Kidney epithelial cell (primary cell): ENCODE data around the gene GARNL3. TPM values are rescaled to one million over a fixed set of nuclear protein-coding genes. Genes with fewer than 3 reads are reported as not detected.

Experiments
- DNase-seq: peaks from one replicate; pipeline ENCODE4 v3.0.0-alpha.2; 2010; ENCODE audit warnings: low read depth
- H3K27me3 ChIP-seq: 2 replicates; pipeline ENCODE4 v1.6.0; 2011; ENCODE audit warnings: low read length; ENCODE audit not compliant: control insufficient read depth, insufficient read depth
- H3K36me3 ChIP-seq: 2 replicates; pipeline ENCODE4 v1.5.1; 2011; ENCODE audit warnings: low read length; ENCODE audit not compliant: control insufficient read depth, insufficient read depth
- H3K4me3 ChIP-seq: 2 replicates; pipeline ENCODE4 v1.5.1; 2011; ENCODE audit warnings: low read depth, mild to moderate bottlenecking, control low read depth, low read length
- CTCF ChIP-seq: IDR thresholded peaks from 2 replicates; pipeline ENCODE4 v1.5.1; 2011; ENCODE audit warnings: mild to moderate bottlenecking, moderate library complexity, low read length, control low read depth, inconsistent platforms; ENCODE audit not compliant: insufficient read depth, poor library complexity, severe bottlenecking
- total RNA-seq: library from RNA; depleted of rRNA; stranded (reverse); fragments of >200 nt; gene quantifications from 2 replicates; pipeline ENCODE4 v1.2.3, GENCODE V29; 2015

Gene GARNL3
- total RNA-seq, 1 donor from 2014 or later = 5.3 TPM

- TF ChIP-seq CTCF = no peak
- no peaks in the 10 kb centered on the region for H3K27me3 ChIP-seq
- DNase-seq = no peak
- peaks cover 2% of the 10 kb centered on the region for H3K36me3 ChIP-seq
- no peak overlapping the region for H3K4me3 ChIP-seq
Measured at GRCh38 chr9:127399736-127400269, 135.2 kb downstream of the GARNL3 start.

- no peak for TF ChIP-seq CTCF
- Histone ChIP-seq H3K36me3 (peaks cover 4% of the 10 kb centered on the region), H3K4me3 (no peak overlapping the region), H3K27me3 (no peaks in the 10 kb centered on the region)
- DNase-seq = no peak
Measured at GRCh38 chr9:127402401-127403090, 138.0 kb downstream of the GARNL3 start.

- peaks cover 4% of the 10 kb centered on the region for H3K36me3 ChIP-seq
- H3K4me3 ChIP-seq = no peak overlapping the region
- H3K27me3 ChIP-seq = no peaks in the 10 kb centered on the region
- no peak for TF ChIP-seq CTCF
- DNase-seq = no peak
Measured at GRCh38 chr9:127403507-127404192, 139.1 kb downstream of the GARNL3 start.

DNA sequence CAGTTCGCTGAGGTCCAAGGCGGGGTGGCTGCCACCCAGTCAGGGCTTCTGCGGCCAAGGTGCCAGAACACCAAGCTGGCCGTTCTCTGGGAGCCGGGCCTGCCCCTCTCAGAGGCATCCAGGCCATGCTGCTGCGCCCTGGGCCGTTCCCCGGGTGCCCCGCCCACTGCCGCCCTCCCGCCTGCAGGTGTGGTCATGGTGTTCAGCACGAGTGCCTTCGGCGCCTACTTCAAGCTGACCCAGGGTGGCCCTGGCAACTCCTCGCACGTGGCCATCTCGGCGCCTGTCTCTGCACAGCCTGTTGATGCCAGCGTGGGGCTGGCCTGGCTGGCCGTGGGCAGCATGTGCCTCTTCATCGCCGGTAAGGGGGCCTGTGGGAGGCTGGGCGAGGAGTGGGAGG, 140.1 kb downstream of the GARNL3 start:
- TF ChIP-seq CTCF = no peak
- peaks cover 4% of the 10 kb centered on the region for H3K36me3 ChIP-seq
- H3K4me3 ChIP-seq = no peak overlapping the region
- DNase-seq = no peak
- no peaks in the 10 kb centered on the region for H3K27me3 ChIP-seq

DNA sequence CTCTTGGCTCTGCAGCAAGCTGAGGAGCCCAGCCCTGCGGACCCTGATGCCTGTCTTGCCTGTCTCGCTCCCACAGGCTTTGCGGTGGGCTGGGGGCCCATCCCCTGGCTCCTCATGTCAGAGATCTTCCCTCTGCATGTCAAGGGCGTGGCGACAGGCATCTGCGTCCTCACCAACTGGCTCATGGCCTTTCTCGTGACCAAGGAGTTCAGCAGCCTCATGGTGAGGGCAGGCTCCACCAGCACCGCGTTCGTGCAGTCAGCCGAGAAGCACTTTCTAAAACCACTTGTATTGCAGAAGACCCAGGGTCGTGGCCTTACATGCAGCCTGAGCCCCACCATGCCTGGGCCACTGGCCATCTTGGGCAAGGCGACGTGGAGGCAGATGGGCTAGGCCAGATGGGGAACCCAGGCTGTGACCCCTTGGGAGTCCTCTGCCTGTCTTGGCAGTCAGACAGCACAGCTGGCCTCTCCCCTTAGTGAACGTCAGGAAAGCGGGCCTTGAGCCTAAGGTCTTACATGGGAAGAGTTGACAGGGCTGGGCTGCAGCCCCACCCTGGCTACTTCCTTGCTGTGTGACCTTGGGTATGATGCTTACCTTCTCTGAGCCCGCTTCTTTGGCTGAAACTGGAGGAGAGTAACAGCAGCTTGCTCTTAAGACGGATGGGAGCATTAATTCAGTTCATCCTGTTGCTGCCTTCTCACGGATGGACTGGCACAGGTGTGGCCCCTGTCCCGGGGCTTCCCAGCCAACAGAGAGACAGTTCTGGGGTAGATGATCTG, 141.0 kb downstream of the GARNL3 start:
- H3K36me3 ChIP-seq = peaks cover 4% of the 10 kb centered on the region
- no peak for DNase-seq
- no peak for TF ChIP-seq CTCF
- H3K27me3 ChIP-seq = no peaks in the 10 kb centered on the region
- no peak overlapping the region for H3K4me3 ChIP-seq
